ENCODE data around the gene ANKAR. TPM values are rescaled to one million over a fixed set of nuclear protein-coding genes. Genes with fewer than 3 reads are reported as not detected.

The ANKAR gene
- total RNA-seq, 1 donor from 2014 or later, result 2.0 TPM

GRCh38 chr2:189633392-189633811 is 41.1 kb upstream of the ANKAR start:
- no peak overlapping the region for H3K4me3 ChIP-seq (ENCODE audit: low read depth, low read length)
- DNase-seq (ENCODE audit: low read depth), result peak; percentile 4
- TF ChIP-seq CTCF (conservative IDR thresholded peaks at IDR 0.05; ENCODE audit: low read depth, low read length), result peak; percentile 60

- DNase-seq (ENCODE audit: low read depth), result no peak
- no peak for TF ChIP-seq CTCF (conservative IDR thresholded peaks at IDR 0.05; ENCODE audit: low read depth, low read length)
- H3K4me3 ChIP-seq (ENCODE audit: low read depth, low read length), result no peak overlapping the region
Observed at GRCh38 chr2:189635353-189635752, 39.1 kb upstream of the ANKAR start.

GRCh38 chr2:189638301-189639006 is 36.0 kb upstream of the ANKAR start:
- no peak overlapping the region for H3K4me3 ChIP-seq (ENCODE audit: low read depth, low read length)
- no peak for TF ChIP-seq CTCF (conservative IDR thresholded peaks at IDR 0.05; ENCODE audit: low read depth, low read length)
- no peak for DNase-seq (ENCODE audit: low read depth)

GRCh38 chr2:189639007-189639609 is 35.4 kb upstream of the ANKAR start:
- DNase-seq (ENCODE audit: low read depth), result no peak
- H3K4me3 ChIP-seq (ENCODE audit: low read depth, low read length), result no peak overlapping the region
- TF ChIP-seq CTCF (conservative IDR thresholded peaks at IDR 0.05; ENCODE audit: low read depth, low read length), result no peak

- H3K4me3 ChIP-seq (ENCODE audit: low read depth, low read length), result no peak overlapping the region
- no peak for TF ChIP-seq CTCF (conservative IDR thresholded peaks at IDR 0.05; ENCODE audit: low read depth, low read length)
- DNase-seq (ENCODE audit: low read depth), result no peak
Observed at GRCh38 chr2:189641002-189641401, 33.5 kb upstream of the ANKAR start.

GRCh38 chr2:189641590-189641989 is 32.9 kb upstream of the ANKAR start:
- no peak overlapping the region for H3K4me3 ChIP-seq (ENCODE audit: low read depth, low read length)
- TF ChIP-seq CTCF (conservative IDR thresholded peaks at IDR 0.05; ENCODE audit: low read depth, low read length), result no peak

GRCh38 chr2:189646521-189646920 is 27.9 kb upstream of the ANKAR start:
- TF ChIP-seq CTCF (conservative IDR thresholded peaks at IDR 0.05; ENCODE audit: low read depth, low read length), result no peak
- no peak for DNase-seq (ENCODE audit: low read depth)
- H3K4me3 ChIP-seq (ENCODE audit: low read depth, low read length), result no peak overlapping the region

More at GRCh38 chr2:189641590-189641989, 32.9 kb upstream of the ANKAR start:
- no peak for DNase-seq (ENCODE audit: low read depth)

All from epithelial cell of proximal tubule (primary cell).